Transverse colon (tissue), 4 donors: ENCODE data around the gene ATP1B3.

Experiments
- EP300 ChIP-seq: sonication (generic); formaldehyde crosslinking; IDR thresholded peaks from one replicate; pipeline ENCODE4 v1.6.1; 2017; ENCODE audit warnings: antibody characterized with exemption, low read depth
- POLR2AphosphoS5 ChIP-seq, 3 donors: sonication (generic); formaldehyde crosslinking; IDR thresholded peaks; one replicate each; pipeline ENCODE4 v1.6.1; 2016; ENCODE audit warnings: antibody characterized with exemption in 3 of 3
- TF ChIP-seq, protein P1 (sequence below), 5 experiments: fragments of 200-600 bp in 3 of 5; fragments of 450-650 bp in 2 of 5; sonication (generic) in 3 of 5; IDR thresholded peaks; 1 replicate in 2 of 5; 2 replicates in 3 of 5; pipeline ENCODE4 v1.5.1; 2016 to 2017; ENCODE audit warnings: antibody characterized with exemption in 5 of 5, inconsistent platforms in 3 of 5, mild to moderate bottlenecking in 2 of 5, moderate library complexity in 1 of 5

DNA sequence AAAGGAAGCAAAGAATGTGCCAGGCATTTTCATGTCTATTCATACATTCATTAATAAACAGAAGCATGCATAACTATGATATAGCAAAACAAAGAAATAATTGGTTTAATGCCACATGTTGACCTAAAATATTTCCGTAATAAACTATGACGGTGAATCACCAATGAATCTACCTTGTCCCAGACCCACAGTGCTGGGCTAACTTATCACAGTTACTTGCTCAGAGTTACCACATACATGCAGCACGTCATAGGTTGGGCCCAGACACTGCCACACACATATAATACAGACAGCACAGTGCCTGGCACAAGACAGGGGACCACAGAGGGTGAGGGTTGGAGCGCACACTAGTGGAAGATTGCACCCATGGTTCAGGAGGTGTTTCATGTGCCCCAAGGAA lies 86.9 kb downstream of the ATP1B3 start:
- TF ChIP-seq, protein P1, sequence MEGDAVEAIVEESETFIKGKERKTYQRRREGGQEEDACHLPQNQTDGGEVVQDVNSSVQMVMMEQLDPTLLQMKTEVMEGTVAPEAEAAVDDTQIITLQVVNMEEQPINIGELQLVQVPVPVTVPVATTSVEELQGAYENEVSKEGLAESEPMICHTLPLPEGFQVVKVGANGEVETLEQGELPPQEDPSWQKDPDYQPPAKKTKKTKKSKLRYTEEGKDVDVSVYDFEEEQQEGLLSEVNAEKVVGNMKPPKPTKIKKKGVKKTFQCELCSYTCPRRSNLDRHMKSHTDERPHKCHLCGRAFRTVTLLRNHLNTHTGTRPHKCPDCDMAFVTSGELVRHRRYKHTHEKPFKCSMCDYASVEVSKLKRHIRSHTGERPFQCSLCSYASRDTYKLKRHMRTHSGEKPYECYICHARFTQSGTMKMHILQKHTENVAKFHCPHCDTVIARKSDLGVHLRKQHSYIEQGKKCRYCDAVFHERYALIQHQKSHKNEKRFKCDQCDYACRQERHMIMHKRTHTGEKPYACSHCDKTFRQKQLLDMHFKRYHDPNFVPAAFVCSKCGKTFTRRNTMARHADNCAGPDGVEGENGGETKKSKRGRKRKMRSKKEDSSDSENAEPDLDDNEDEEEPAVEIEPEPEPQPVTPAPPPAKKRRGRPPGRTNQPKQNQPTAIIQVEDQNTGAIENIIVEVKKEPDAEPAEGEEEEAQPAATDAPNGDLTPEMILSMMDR (IDR thresholded peaks at IDR 0.05) = no peak
- TF ChIP-seq POLR2AphosphoS5 (IDR thresholded peaks at IDR 0.05) = no peak
- no peak for TF ChIP-seq EP300
